ENCODE measurements around the gene PHTF1.

DNA sequence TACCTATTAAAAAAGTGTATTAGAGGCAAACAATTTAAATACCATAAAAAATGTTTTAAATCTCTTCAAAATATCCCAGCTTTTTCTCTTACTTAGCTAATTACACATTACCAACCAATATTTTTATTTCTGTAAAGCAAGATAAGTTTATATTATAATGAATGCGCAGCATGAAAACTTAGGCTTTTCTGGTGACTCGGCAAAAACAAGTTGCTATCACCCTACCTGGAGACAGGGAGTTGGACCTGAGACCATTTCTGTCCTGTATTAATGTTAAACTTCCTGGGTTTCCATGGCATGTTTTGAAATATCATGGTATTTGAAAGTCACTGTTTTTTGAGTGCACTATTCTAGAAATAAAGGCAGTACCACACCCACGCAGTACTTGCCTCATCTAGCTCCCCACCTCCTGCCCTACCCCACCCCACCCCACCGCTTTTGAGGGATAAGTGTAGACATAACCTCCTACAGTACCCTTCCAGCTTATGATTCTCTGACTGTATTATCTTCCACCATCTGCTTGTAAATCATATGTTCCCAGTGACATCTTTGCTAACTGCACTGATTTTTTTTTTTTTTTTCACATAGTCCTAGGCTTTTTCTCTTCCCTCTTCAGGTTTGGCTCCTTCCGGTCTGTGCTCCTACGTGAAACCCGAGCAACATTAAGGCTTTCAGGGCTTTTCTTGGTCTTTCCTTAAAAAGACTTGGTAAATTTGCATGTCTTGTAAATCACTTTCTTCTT is 77.5 kb downstream of the PHTF1 start:
- TF ChIP-seq, protein P1, sequence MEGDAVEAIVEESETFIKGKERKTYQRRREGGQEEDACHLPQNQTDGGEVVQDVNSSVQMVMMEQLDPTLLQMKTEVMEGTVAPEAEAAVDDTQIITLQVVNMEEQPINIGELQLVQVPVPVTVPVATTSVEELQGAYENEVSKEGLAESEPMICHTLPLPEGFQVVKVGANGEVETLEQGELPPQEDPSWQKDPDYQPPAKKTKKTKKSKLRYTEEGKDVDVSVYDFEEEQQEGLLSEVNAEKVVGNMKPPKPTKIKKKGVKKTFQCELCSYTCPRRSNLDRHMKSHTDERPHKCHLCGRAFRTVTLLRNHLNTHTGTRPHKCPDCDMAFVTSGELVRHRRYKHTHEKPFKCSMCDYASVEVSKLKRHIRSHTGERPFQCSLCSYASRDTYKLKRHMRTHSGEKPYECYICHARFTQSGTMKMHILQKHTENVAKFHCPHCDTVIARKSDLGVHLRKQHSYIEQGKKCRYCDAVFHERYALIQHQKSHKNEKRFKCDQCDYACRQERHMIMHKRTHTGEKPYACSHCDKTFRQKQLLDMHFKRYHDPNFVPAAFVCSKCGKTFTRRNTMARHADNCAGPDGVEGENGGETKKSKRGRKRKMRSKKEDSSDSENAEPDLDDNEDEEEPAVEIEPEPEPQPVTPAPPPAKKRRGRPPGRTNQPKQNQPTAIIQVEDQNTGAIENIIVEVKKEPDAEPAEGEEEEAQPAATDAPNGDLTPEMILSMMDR (IDR thresholded peaks at IDR 0.05), result no peak
- TF ChIP-seq ZFX (IDR thresholded peaks at IDR 0.05; ENCODE audit: borderline replicate concordance), result no peak

Measured in 22Rv1 (cell line).